ENCODE measurements around the gene PKMYT1. TPM values are rescaled to one million over a fixed set of nuclear protein-coding genes. Genes with fewer than 3 reads are reported as not detected.

The PKMYT1 gene
- total and polyA plus RNA-seq, 2 experiments from 2014 or later: 15.6 to 21.1 TPM

DNA sequence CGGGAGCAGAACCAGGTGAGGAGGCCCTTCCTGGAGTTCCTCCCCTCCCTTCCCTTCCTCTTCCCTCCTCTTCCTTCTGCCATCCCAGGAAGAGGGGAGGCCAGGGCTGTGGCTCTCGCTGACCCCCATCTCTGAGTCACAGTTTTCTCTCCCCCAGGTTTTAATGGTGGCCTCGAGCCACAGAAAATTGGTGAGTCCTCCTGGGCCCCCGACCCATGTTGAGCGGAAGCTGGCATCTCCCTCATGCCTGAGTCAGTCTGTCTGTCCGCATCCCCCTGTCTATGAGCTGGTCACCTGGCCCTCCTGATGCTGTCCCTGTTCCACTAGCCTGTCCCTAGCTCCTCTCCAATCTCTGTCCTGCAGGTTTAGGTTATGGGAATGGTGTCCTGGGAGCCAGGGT lies 19.7 kb upstream of the PKMYT1 start:
- 63 to 77% methylated on average over 6 of the region's 6 CpGs for WGBS, 2 experiments (ENCODE audit: low coverage in 1 of 2, low lambda C conversion rate in 2 of 2, missing lambda C conversion rate in 2 of 2)
- H4K20me1 ChIP-seq (ENCODE audit: insufficient read depth): no peaks in the 10 kb centered on the region
- H2AFZ ChIP-seq: no peak overlapping the region
- in situ Hi-C loops (cut with MboI): no loop called here
- no peak overlapping the region for H3K27ac ChIP-seq
- H3K4me3 ChIP-seq: no peak overlapping the region
- DNase-seq: no peak
- H3K4me1 ChIP-seq (ENCODE audit: insufficient read depth): no peaks in the 10 kb centered on the region
- no peaks in the 10 kb centered on the region for H3K79me2 ChIP-seq (ENCODE audit: insufficient read depth)
- TF ChIP-seq EZH2phosphoT487 (IDR thresholded peaks at IDR 0.05; ENCODE audit: insufficient read depth, low read depth) (no peak), EZH2 (IDR thresholded peaks at IDR 0.05; ENCODE audit: insufficient read depth, poor library complexity, severe bottlenecking) (no peak)
- no peaks in the 10 kb centered on the region for H3K9me2 ChIP-seq (ENCODE audit: insufficient read depth)
- H3K9me3 ChIP-seq (ENCODE audit: low read depth): no peaks in the 10 kb centered on the region
- no peaks in the 10 kb centered on the region for H3F3A ChIP-seq (ENCODE audit: insufficient read depth)
- no peaks in the 10 kb centered on the region for H3K27me3 ChIP-seq (replicated peaks; ENCODE audit: insufficient read depth)
- no peak overlapping the region for H3K4me2 ChIP-seq (ENCODE audit: unreplicated experiment)
- no peaks in the 10 kb centered on the region for H3K36me3 ChIP-seq (ENCODE audit: low read depth)
- H3K9ac ChIP-seq: no peak overlapping the region

DNA sequence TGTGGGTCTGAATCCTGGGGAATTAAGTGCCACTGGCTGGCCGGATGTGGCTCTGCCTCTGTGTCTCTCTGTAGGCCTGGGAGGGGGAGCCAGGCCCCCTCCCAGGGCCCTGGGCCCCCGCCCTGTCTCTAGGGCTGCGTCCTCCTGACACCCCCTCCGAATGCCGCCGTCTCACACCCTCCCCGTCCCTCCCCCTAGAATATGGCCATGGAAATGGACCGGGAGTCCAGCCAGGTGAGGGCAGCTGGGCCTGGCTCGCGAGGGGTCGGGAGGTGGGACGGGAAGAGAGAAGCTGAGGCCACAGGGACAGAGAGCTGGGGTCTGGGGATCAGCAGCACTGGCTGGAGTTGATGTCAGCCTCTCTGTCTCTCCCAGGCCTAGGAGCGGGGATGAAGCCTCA lies 16.1 kb upstream of the PKMYT1 start:
- Histone ChIP-seq H3F3A (ENCODE audit: insufficient read depth) (no peaks in the 10 kb centered on the region), H3K9me2 (ENCODE audit: insufficient read depth) (no peaks in the 10 kb centered on the region), H3K4me2 (ENCODE audit: unreplicated experiment) (no peak overlapping the region), H3K4me3 (no peak overlapping the region), H3K36me3 (ENCODE audit: low read depth) (no peaks in the 10 kb centered on the region), H3K9me3 (ENCODE audit: low read depth) (no peaks in the 10 kb centered on the region), H3K27me3 (replicated peaks; ENCODE audit: insufficient read depth) (no peaks in the 10 kb centered on the region), H3K4me1 (ENCODE audit: insufficient read depth) (no peaks in the 10 kb centered on the region), H2AFZ (no peak overlapping the region), H3K79me2 (ENCODE audit: insufficient read depth) (no peaks in the 10 kb centered on the region), H3K27ac (no peak overlapping the region), H4K20me1 (ENCODE audit: insufficient read depth) (no peaks in the 10 kb centered on the region), H3K9ac (no peak overlapping the region)
- no peak for DNase-seq
- in situ Hi-C loops (cut with MboI): no loop called here
- no peak for TF ChIP-seq EZH2phosphoT487 (IDR thresholded peaks at IDR 0.05; ENCODE audit: insufficient read depth, low read depth)
- no peak for TF ChIP-seq EZH2 (IDR thresholded peaks at IDR 0.05; ENCODE audit: insufficient read depth, poor library complexity, severe bottlenecking)
- 77 to 91% methylated on average over 4 to 13 of the region's 13 CpGs for WGBS, 2 experiments (ENCODE audit: low coverage in 1 of 2, low lambda C conversion rate in 2 of 2, missing lambda C conversion rate in 2 of 2)

DNA sequence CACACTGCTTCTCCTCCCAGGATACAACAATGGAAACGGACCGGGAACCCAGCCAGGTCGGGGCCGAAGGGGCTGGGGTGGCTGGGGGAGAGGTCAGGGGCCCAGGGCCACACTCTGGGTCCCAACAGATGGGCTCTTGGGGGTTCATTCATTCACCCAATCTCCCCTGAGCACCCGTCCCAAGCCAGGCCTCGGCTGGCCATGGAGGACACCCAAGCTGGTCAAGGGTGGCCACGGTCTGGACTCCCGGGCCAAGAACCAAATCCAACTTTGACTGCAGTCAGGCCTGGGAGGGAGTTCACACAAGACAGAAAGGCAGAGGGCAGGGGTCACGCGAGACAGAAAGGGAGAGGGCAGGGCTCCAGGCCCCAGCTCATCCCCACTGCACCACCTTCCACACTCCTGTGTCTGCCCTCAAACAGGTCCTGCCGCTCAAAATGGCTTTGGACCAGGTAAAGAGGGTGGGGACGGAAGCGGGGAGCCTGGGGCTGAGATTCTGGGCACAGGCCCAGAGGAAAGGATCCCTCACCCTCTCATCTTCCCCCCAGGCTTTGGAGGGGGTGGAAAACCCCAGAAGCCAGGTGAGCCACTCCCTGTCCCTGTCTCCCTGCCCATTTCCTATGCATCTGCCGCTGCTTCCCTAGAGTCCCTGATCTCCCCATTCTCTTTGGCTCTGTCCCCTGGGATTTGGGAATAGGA lies 12.3 kb upstream of the PKMYT1 start:
- H4K20me1 ChIP-seq (ENCODE audit: insufficient read depth): no peaks in the 10 kb centered on the region
- no peak overlapping the region for H3K4me3 ChIP-seq
- no peaks in the 10 kb centered on the region for H3K36me3 ChIP-seq (ENCODE audit: low read depth)
- 83% methylated on average over 14 of the region's 14 CpGs for WGBS, 2 experiments (ENCODE audit: low coverage in 1 of 2, low lambda C conversion rate in 2 of 2, missing lambda C conversion rate in 2 of 2)
- no peaks in the 10 kb centered on the region for H3K9me3 ChIP-seq (ENCODE audit: low read depth)
- H3K79me2 ChIP-seq (ENCODE audit: insufficient read depth): no peaks in the 10 kb centered on the region
- H3K4me2 ChIP-seq (ENCODE audit: unreplicated experiment): no peak overlapping the region
- H3K27ac ChIP-seq: no peak overlapping the region
- H3K4me1 ChIP-seq (ENCODE audit: insufficient read depth): no peaks in the 10 kb centered on the region
- in situ Hi-C loops (cut with MboI): no loop called here
- H2AFZ ChIP-seq: no peak overlapping the region
- H3F3A ChIP-seq (ENCODE audit: insufficient read depth): no peaks in the 10 kb centered on the region
- no peaks in the 10 kb centered on the region; the same call in 1 of the 2 replicates for H3K27me3 ChIP-seq (replicated peaks; ENCODE audit: insufficient read depth)
- no peak for TF ChIP-seq EZH2 (IDR thresholded peaks at IDR 0.05; ENCODE audit: insufficient read depth, poor library complexity, severe bottlenecking)
- TF ChIP-seq EZH2phosphoT487 (IDR thresholded peaks at IDR 0.05; ENCODE audit: insufficient read depth, low read depth): no peak
- no peak for DNase-seq
- H3K9ac ChIP-seq: no peak overlapping the region
- H3K9me2 ChIP-seq (ENCODE audit: insufficient read depth): no peaks in the 10 kb centered on the region

DNA sequence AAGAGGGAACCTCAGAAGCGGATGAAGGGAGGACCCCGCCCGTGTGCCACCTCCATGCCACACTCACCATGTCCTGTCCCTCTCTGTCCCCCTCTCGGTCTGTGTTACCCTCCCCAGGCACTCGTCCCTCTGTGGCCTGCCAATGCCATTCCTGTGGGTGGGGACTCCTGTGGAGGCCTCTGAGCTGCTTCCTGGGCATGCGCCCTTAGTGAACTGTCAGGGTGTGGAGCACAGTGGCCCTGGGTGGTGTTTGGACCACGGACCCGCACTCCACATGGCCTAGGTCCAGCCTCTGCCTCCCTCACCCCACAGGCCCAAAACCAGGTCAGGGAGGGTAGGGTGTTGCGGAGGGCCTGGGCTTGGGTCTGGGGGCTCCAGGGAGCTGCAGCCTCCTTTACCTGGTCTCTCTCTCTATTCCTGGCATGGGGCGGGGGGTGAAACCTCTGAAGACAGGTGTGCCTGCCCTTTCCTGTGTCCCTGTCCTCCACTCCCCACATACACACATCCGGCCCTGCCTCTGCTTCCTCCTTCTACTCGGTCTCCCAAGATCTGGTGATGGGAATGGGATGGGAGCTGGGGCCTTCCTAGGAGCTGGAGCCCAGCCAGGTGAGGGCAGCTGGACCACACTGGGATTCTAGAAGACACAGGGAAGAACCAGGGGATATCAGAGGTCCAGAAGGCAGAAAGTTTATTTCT lies 11.5 kb upstream of the PKMYT1 start:
- Histone ChIP-seq H4K20me1 (ENCODE audit: insufficient read depth) (no peaks in the 10 kb centered on the region), H3K9me2 (ENCODE audit: insufficient read depth) (no peaks in the 10 kb centered on the region), H3K4me3 (no peak overlapping the region), H3K36me3 (ENCODE audit: low read depth) (no peaks in the 10 kb centered on the region), H3K4me2 (ENCODE audit: unreplicated experiment) (no peak overlapping the region), H3K9me3 (ENCODE audit: low read depth) (no peaks in the 10 kb centered on the region), H3K27me3 (replicated peaks; ENCODE audit: insufficient read depth) (no peaks in the 10 kb centered on the region; the same call in 1 of the 2 replicates), H3K79me2 (ENCODE audit: insufficient read depth) (no peaks in the 10 kb centered on the region), H3K9ac (no peak overlapping the region), H2AFZ (no peak overlapping the region), H3K27ac (no peak overlapping the region), H3F3A (ENCODE audit: insufficient read depth) (no peaks in the 10 kb centered on the region), H3K4me1 (ENCODE audit: insufficient read depth) (no peaks in the 10 kb centered on the region)
- no peak for DNase-seq
- no peak for TF ChIP-seq EZH2 (IDR thresholded peaks at IDR 0.05; ENCODE audit: insufficient read depth, poor library complexity, severe bottlenecking)
- no peak for TF ChIP-seq EZH2phosphoT487 (IDR thresholded peaks at IDR 0.05; ENCODE audit: insufficient read depth, low read depth)
- in situ Hi-C loops (cut with MboI): no loop called here
- WGBS, 2 experiments (ENCODE audit: low coverage in 1 of 2, low lambda C conversion rate in 2 of 2, missing lambda C conversion rate in 2 of 2): 85 to 88% methylated on average over 12 of the region's 12 CpGs
